Mucosa of stomach (tissue), 1 donor: ENCODE measurements around the gene GTPBP8.
"Not testable (repeated sequence)": the region's sequence is repeated elsewhere in the genome, so short reads cannot be mapped to it uniquely, and the experiment has no call there.

Source experiments
- H3K27me3 ChIP-seq: one replicate; pipeline ENCODE4 v1.7.0; 2013; ENCODE audit warnings: mild to moderate bottlenecking, low read length; ENCODE audit not compliant: control insufficient read depth, insufficient read depth
- H3K36me3 ChIP-seq: one replicate; pipeline ENCODE4 v1.7.0; 2013; ENCODE audit warnings: low read length; ENCODE audit not compliant: control insufficient read depth, insufficient read depth
- H3K4me1 ChIP-seq: one replicate; pipeline ENCODE4 v1.7.0; 2013; ENCODE audit warnings: mild to moderate bottlenecking, low read length; ENCODE audit not compliant: control insufficient read depth, insufficient read depth
- H3K4me3 ChIP-seq: one replicate; pipeline ENCODE4 v1.7.0; 2013; ENCODE audit warnings: low read length
- H3K9ac ChIP-seq: one replicate; pipeline ENCODE4 v1.7.0; 2013; ENCODE audit warnings: mild to moderate bottlenecking, low read length, moderate library complexity
- H3K9me3 ChIP-seq: one replicate; pipeline ENCODE4 v1.7.0; 2013; ENCODE audit warnings: mild to moderate bottlenecking, low read length, moderate library complexity; ENCODE audit not compliant: control insufficient read depth
- donor health status: Pancreatic carcinoma.

GTPBP8 gene

DNA sequence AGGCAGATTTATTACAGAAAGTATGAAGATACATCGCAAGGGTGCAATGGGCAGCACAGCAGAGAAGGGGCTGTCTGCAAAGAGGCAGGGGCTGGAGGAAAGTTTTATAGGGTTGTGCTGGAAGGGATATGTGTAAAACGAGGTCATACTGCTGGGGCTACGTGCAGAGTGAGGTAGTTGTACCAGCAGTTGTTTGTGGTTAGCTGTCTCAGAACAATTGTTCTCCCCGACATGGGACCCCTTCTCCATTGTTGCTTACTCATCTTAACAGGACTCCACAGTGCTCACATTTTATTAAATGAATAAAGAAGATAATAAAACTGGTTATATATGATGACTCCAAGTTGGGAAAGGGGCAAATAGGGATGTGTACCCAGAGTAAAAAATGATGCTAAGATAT, 49.4 kb downstream of the GTPBP8 start:
- Histone ChIP-seq H3K27me3 (no peaks in the 10 kb centered on the region), H3K36me3 (no peaks in the 10 kb centered on the region), H3K9me3 (no peaks in the 10 kb centered on the region), H3K9ac (no peak overlapping the region), H3K4me1 (no peaks in the 10 kb centered on the region), H3K4me3 (no peak overlapping the region)

DNA sequence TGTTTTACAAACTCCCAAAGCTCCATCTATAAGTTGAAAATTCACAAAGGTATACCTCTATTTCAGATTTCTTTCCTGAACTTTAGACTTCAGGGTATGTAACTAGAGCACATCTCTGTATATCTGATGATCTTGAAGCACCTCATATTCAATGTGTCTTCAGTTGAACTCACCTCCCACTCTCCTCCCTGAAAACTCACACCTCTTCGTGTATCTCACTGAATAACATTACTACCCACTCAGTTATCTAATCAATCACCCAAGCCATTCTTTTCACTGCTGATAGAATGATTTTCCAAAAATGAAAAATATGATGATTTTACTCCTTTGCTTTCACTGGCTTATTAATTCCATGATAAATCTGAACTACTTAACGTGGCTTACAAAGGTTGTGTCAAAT, 52.9 kb downstream of the GTPBP8 start:
- H3K36me3 ChIP-seq = no peaks in the 10 kb centered on the region
- H3K27me3 ChIP-seq = no peaks in the 10 kb centered on the region
- H3K9me3 ChIP-seq = no peaks in the 10 kb centered on the region
- H3K4me1 ChIP-seq = no peaks in the 10 kb centered on the region
- no peak overlapping the region for H3K4me3 ChIP-seq
- no peak overlapping the region for H3K9ac ChIP-seq

DNA sequence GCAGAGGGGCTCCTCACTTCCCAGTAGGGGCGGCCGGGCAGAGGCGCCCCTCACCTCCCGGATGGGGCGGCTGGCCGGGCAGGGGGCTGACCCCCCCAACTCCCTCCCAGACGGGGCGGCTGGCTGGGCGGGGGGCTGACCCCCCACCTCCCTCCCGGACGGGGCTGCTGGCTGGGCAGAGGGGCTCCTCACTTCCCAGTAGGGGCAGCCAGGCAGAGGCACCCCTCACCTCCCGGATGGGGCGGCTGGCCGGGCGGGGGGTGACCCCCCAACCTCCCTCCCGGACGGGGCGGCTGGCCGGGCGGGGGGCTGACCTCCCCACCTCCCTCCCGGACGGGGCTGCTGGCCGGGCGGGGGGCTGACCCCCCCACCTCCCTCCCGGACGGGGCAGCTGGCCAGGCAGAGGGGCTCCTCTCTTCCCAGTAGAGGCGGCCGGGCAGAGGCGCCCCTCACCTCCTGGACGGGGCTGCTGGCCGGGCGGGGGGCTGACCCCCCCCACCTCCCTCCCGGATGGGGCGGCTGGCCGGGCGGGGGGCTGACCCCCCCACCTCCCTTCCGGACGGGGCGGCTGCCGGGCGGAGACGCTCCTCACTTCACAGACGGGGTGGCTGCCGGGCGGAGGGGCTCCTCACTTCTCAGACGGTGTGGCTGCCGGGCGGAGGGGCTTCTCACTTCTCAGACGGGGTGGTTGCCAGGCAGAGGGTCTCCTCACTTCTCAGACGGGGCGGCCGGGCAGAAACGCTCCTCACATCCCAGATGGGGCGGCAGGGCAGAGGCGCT, 55.6 kb downstream of the GTPBP8 start:
- H3K4me1 ChIP-seq, H3K9ac ChIP-seq, H3K9me3 ChIP-seq, H3K36me3 ChIP-seq, H3K4me3 ChIP-seq, H3K27me3 ChIP-seq: not testable (repeated sequence)

DNA sequence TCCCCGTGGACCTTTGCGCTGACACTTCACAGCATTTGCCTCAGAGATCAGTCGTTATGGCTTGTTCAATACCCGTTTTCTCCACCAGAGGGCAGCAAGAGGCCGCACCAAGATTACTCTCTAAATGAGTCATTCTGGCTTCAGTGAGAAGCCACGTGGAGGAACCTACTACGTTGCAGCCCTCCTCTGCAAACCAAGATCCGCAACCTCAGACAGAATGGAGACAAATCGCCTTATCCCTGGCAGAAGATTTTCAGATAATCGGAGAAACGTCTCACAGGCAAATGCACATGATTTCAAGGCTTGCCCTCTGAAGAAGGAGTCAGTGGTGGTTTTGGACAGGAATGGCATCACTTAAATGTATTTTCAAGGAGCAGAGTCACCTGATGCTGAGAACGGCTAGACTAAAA, 60.5 kb downstream of the GTPBP8 start:
- Histone ChIP-seq H3K4me3 (no peak overlapping the region), H3K36me3 (no peaks in the 10 kb centered on the region), H3K9ac (no peak overlapping the region)

More for the DNA sequence above, 60.5 kb downstream of the GTPBP8 start:
- H3K27me3 ChIP-seq = no peaks in the 10 kb centered on the region
- H3K9me3 ChIP-seq = no peaks in the 10 kb centered on the region
- H3K4me1 ChIP-seq = peaks cover 5% of the 10 kb centered on the region
